GM19035 (cell line): Measurements from ENCODE around the gene TPM1.

Experiments
- ATAC-seq: cut with Tn5 transposase; IDR thresholded peaks from one replicate; pipeline ENCODE4 v1.9.1; 2021; ENCODE audit not compliant: unreplicated experiment

Gene TPM1

GRCh38 chr15:63073497-63074172, 31.1 kb downstream of the TPM1 start:
- ATAC-seq = no peak

DNA sequence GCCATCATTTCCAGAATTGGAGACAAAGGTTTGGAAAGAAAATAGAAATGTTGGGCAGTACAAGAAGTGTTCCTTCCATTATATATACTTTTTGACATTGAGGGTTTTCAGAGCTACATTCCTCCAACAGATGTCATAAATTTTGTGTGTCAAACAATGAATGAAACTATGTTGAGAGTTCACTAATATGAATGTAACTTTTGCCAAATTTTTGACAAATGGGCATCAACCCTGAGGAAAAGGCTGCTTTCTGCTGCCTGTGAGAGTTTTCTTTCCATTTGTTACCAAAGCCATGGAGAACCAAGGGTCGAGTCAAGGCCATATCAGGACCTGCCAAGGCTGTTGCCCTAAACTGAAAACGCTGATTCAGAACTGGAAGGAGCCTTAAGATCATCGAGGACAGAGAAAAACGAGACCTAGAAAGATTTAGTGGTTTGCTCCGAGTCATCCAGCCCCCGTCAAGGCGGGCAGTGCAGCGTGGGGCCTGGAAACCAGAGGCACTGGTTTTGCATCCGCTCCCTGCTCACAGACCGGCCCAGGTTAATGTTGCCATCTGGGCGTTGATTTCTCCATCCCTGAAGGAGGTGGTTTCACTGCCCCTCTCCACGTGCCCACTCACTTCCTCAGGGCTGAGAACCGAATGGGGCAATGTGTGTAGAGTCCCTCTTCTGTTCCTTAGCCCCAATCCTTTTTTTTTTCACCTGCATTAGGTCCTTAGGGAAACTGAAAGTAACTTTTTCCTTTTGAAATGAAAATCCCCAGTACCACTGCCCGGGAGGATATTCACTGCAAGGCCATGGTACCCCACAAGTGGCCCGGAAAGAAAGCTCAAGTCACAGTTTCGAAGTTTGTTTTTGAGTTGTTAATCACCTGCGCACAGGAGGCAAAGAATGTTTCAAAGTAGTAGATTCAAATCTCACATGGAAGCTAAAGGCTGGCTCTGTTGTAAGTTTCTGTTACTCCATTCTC, 32.8 kb downstream of the TPM1 start:
- no peak for ATAC-seq

DNA sequence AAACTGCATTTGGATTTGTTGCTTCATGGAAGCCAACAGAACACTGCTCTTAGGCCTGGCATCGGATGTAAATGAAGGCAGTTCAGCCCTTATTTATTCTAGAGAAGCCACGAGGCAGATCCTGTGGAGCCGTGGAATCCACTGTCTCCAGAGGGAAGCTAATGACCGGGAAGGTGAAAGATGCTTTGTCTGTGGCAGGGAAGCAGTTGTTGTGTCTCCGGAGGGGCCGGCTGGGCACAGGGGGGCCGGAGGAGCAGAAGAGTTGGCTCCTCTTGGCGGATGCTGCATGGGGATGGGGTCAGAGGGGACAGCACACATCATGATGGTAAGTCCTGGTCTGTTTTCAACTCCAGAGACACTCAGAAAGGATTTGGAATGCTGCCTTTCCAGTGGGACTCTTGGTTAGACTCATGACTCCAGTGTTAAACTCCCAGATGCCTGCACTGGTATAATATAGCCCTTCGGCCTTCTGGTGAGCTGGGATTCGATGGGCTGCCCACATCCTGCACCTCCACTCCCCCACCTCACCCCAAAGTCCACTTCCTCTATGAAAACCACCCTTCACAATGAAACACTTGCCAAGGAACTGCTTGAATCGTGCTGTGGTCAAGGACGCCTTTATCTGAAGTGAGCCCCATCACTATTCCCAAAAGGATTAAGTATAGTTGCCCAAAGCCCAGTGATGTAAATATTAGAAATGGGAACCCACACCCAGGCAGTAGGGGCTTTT, 33.6 kb downstream of the TPM1 start:
- no peak for ATAC-seq

DNA sequence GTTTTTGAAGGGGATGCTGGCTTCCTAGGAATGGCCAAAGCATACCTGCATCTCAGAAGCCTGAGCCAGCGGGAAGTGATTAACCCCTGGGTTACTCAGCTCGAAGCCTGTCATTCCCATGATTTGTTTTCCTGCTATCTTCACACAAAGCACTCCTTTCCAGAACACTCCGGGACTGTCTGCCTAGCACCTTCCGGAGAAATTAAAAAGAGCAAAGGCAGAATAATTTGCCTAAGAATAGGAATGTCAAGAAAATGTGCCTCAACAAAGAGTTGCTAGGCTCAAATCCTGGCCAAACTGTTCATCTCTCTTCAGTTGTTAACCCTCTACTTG, 34.1 kb downstream of the TPM1 start:
- ATAC-seq = no peak

- no peak for ATAC-seq
Observed at GRCh38 chr15:63077952-63078351, 35.4 kb downstream of the TPM1 start.

- no peak for ATAC-seq
Observed at GRCh38 chr15:63079947-63080626, 37.5 kb downstream of the TPM1 start.

DNA sequence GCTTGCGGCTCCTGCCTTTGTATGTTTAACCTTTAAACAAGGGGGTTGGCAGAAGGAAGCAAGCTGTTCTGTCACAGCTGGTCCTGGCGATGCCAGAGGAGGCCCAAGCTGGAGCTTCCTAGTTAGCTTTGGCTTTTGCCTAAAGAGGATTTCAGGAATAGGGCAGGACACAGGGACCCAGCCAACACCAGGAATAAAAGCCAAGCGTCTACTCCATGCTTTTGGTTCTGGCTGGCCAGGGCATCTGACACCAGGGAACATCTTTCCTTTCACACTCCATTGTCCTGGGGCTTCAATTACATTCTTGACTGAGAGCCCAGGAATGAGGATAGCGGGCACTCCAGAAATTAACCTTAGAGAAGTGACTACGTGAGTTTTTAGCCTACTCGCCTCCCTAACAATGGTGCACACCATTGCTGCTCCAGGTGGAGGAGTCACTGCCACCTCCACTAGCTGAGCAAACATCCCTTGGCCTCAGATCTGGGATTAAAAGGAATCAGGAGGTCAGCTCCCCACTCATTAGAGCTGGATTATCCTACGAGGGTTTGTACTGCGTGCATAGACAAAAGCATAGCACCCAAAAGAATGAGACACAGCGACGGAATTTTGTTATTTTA, 38.2 kb downstream of the TPM1 start:
- no peak for ATAC-seq

DNA sequence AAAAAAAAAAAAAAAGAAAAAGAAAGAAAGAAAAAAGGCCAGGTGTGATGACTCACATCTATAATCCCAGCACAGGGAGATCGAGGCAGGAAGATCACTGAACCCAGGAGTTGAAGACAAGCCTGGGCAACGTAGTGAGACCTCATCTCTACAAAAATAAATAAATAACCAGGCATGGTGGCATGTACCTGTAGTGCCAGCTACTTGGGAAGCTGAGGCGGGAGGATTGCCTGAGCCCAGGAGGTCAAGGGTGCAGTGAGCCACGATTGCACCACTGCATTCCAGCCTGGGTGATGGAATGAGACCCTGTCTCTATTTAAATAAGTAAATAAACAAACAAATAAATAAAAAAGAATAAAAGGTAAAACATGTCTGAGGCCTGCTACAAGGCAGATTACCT, 39.8 kb downstream of the TPM1 start:
- ATAC-seq = no peak

GRCh38 chr15:63083044-63083443, 40.5 kb downstream of the TPM1 start:
- ATAC-seq = no peak

DNA sequence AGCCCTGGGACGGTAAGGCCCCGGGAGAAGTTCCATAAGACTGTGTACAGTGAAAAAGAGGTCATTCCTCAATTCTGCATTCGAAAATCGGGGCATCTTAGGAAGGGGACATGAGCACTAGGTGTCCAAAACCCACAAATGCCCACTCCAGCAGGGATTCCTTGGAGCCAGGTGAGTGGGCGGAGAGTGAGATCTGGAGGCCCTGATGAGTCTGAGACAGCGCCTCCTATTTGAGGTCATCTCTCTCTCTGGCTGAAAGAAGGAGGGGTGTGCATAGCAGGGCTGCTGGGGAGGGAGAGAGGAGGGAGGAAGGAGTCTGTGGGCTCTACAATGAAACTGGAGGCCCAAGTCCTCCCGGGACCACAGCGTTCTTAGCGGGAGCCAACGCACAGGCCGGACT, 41.0 kb downstream of the TPM1 start:
- no peak for ATAC-seq

DNA sequence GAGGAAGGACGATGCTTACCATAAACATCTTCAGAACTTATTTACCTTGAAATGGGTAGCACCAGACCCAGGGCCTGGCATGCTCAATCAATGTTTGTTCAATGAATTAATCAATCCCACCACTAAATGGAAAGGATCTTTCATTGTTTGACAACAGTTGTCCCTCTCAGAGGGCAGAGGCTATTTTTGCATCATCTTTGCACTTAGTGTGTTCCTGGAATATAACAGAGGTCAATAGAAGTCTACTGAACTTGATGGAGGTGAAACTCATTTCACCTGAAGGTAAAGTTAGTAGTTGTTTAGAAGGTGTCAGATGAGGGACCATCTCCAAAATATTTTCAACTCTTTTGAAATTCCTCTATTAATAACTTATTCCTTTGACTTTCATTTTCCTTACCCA, 42.3 kb downstream of the TPM1 start:
- ATAC-seq = no peak

DNA sequence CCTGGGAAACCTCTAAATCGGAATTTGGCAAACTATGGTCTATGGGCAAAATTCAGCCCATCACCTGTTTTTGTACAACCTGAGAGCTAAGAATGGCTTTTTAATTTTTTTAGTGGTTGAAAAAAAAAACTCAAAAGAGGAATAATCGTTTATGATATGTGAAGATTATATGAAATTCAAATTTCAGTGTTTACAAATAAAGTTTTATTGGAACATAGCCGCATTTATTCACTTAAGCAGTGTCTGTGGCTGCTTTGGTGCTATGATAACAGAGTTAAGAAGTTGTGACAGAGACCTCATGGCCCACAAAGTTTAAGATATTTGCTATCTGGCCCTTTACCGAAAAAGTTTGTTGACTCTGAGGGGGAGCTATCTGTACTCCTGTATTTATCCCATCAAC, 42.7 kb downstream of the TPM1 start:
- ATAC-seq = no peak

- no peak for ATAC-seq
Observed at GRCh38 chr15:63086271-63086670, 43.7 kb downstream of the TPM1 start.

DNA sequence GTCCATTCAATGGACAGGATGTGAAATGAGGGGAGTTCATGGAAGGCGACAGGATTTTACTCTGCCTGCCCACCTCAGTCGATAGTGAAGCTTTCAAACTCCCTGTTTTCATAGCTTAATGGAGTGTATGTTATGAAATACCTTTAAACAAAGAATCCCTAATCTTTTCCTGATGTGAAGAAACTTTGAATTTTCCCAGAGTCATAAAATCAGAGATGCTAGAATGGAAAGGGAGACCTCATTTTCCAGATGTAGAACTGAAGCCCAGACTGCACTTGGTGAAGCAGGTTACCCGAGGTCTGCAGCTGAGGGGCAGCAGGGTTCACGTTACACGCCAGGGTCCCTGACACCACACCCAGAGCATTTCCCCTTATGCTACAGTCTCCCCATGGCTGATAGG, 44.4 kb downstream of the TPM1 start:
- ATAC-seq = no peak

DNA sequence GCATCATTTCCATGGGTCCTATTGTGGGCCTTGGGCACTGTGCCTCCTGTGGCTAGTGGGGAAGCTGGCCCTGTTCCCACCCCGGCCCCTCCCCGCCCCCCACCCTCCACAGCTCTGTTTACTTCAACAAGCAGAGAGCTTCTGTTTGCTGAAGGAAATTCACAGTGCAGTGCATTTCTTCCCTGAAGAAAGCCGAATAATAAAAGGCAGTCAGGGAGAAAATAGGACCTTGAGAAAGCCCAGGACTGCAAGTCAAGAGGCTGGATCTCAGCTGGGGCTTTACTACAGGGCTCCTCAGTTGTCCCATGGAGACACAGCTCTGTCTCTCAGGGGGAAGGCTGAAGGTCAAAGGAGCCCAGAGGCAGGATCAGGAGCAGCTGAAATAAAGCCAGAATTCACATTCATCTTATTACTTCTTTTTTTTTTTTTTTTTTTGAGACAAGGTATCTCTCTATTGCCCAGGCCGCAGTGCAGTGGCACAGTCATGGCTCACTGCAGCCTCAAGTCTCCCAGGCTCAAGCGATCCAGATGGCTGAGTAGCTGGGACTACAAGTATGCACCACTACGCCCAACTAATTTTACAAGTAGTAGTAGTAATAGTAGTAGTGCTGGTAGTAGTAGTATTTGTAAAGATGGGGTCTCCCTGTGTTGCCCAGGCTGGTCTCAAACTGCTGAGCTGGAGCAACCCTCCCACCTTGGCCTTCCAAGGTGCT, 46.1 kb downstream of the TPM1 start:
- no peak for ATAC-seq

GRCh38 chr15:63089260-63090043, 46.9 kb downstream of the TPM1 start:
- no peak for ATAC-seq

GRCh38 chr15:63090472-63090871, 47.9 kb downstream of the TPM1 start:
- no peak for ATAC-seq

GRCh38 chr15:63090887-63091286, 48.3 kb downstream of the TPM1 start:
- ATAC-seq = no peak

DNA sequence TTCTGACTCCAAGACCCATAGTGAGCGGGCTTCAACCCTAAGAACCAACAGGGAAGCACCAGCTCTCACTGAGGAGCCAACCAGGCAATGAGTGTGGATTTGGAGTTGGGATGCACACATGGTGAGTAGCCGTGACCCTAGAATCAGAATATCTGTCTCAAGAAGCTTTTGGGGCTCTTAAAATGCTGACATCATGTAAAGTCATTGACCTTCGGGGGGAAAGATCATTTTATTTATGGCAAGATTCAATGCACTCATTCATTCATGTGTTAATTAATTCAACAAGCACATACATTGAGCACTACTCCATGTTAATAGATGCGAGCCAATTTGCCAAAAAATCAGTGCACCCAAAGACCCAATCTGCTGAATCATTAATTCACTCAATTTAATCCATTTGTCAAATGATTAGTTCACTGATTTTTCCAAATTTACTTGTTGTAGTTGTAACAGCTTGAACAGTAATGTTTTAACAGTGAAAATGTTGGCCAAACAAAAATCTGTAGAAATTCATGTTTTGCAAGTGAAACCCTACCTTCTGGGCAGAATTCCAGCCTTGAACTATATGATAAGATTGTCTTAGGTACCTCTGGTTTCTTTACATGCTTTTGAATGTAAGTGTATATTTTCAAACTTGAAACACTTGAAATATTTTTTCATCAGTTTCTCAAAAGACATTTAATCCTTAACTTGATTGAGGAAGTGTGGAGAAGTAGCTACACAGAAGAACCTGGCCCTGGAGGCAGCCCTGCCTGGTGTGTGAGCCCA, 49.3 kb downstream of the TPM1 start:
- no peak for ATAC-seq
